Measurements from ENCODE around the gene ASCC3. TPM values are rescaled to one million over a fixed set of nuclear protein-coding genes. Genes with fewer than 3 reads are reported as not detected.

Gene ASCC3
- 38.9 and 41.3 TPM in 2 replicates for total RNA-seq (2014; rRNA removed; shearing (Covaris generic))

- peak; percentile 89 for DNase-seq
- Histone ChIP-seq H3K36me3 (replicated peaks; ENCODE audit: control insufficient read depth, insufficient read depth, low read length) (no peaks in the 10 kb centered on the region), H3K4me3 (ENCODE audit: insufficient read depth, low read depth, low read length) (peak within 1 kb of the TSS; percentile 79)
Measured at GRCh38 chr6:100880853-100881706, at the start of gene ASCC3. Gene ASCC3 (minus strand): TSS chr6:100881329. CDS start chr6:100867997, 13,332 bp downstream.

GRCh38 chr6:100925749-100926148, 44.6 kb upstream of the ASCC3 start:
- Histone ChIP-seq H3K27me3 (ENCODE audit: control insufficient read depth, insufficient read depth, low read length) (no peaks in the 10 kb centered on the region), H3K36me3 (replicated peaks; ENCODE audit: control insufficient read depth, insufficient read depth, low read length) (no peaks in the 10 kb centered on the region), H3K4me3 (ENCODE audit: insufficient read depth, low read depth, low read length) (no peak overlapping the region)
- no peak for DNase-seq

More at GRCh38 chr6:100880853-100881706, at the start of gene ASCC3:
- no peaks in the 10 kb centered on the region for H3K27me3 ChIP-seq (ENCODE audit: control insufficient read depth, insufficient read depth, low read length)

GRCh38 chr6:100924534-100925227, 43.6 kb upstream of the ASCC3 start:
- DNase-seq: no peak
- H3K27me3 ChIP-seq (ENCODE audit: control insufficient read depth, insufficient read depth, low read length): no peaks in the 10 kb centered on the region
- no peak overlapping the region for H3K4me3 ChIP-seq (ENCODE audit: insufficient read depth, low read depth, low read length)
- no peaks in the 10 kb centered on the region for H3K36me3 ChIP-seq (replicated peaks; ENCODE audit: control insufficient read depth, insufficient read depth, low read length)

- DNase-seq: no peak
- Histone ChIP-seq H3K4me3 (ENCODE audit: insufficient read depth, low read depth, low read length) (no peak overlapping the region), H3K27me3 (ENCODE audit: control insufficient read depth, insufficient read depth, low read length) (no peaks in the 10 kb centered on the region), H3K36me3 (replicated peaks; ENCODE audit: control insufficient read depth, insufficient read depth, low read length) (no peaks in the 10 kb centered on the region)
Measured at GRCh38 chr6:100923481-100924165, 42.5 kb upstream of the ASCC3 start.

- Histone ChIP-seq H3K36me3 (replicated peaks; ENCODE audit: control insufficient read depth, insufficient read depth, low read length) (no peaks in the 10 kb centered on the region), H3K4me3 (ENCODE audit: insufficient read depth, low read depth, low read length) (no peak overlapping the region), H3K27me3 (ENCODE audit: control insufficient read depth, insufficient read depth, low read length) (no peaks in the 10 kb centered on the region)
- DNase-seq: no peak
Measured at GRCh38 chr6:100920028-100920605, 39.0 kb upstream of the ASCC3 start.

GRCh38 chr6:100918152-100918551, 37.0 kb upstream of the ASCC3 start:
- no peaks in the 10 kb centered on the region for H3K27me3 ChIP-seq (ENCODE audit: control insufficient read depth, insufficient read depth, low read length)
- no peak overlapping the region for H3K4me3 ChIP-seq (ENCODE audit: insufficient read depth, low read depth, low read length)
- DNase-seq: no peak
- H3K36me3 ChIP-seq (replicated peaks; ENCODE audit: control insufficient read depth, insufficient read depth, low read length): no peaks in the 10 kb centered on the region

- H3K36me3 ChIP-seq (replicated peaks; ENCODE audit: control insufficient read depth, insufficient read depth, low read length): no peaks in the 10 kb centered on the region
- no peak overlapping the region for H3K4me3 ChIP-seq (ENCODE audit: insufficient read depth, low read depth, low read length)
- DNase-seq: no peak
- no peaks in the 10 kb centered on the region for H3K27me3 ChIP-seq (ENCODE audit: control insufficient read depth, insufficient read depth, low read length)
Measured at GRCh38 chr6:100915876-100916275, 34.7 kb upstream of the ASCC3 start.

GRCh38 chr6:100913400-100914276, 32.5 kb upstream of the ASCC3 start:
- Histone ChIP-seq H3K4me3 (ENCODE audit: insufficient read depth, low read depth, low read length) (peak overlapping the region; percentile 43), H3K27me3 (ENCODE audit: control insufficient read depth, insufficient read depth, low read length) (no peaks in the 10 kb centered on the region), H3K36me3 (replicated peaks; ENCODE audit: control insufficient read depth, insufficient read depth, low read length) (no peaks in the 10 kb centered on the region)
- DNase-seq: peak; percentile 11

- Histone ChIP-seq H3K27me3 (ENCODE audit: control insufficient read depth, insufficient read depth, low read length) (no peaks in the 10 kb centered on the region), H3K36me3 (replicated peaks; ENCODE audit: control insufficient read depth, insufficient read depth, low read length) (no peaks in the 10 kb centered on the region), H3K4me3 (ENCODE audit: insufficient read depth, low read depth, low read length) (no peak overlapping the region)
- DNase-seq: no peak
Measured at GRCh38 chr6:100906325-100906724, 25.2 kb upstream of the ASCC3 start.

- Histone ChIP-seq H3K4me3 (ENCODE audit: insufficient read depth, low read depth, low read length) (no peak overlapping the region), H3K27me3 (ENCODE audit: control insufficient read depth, insufficient read depth, low read length) (no peaks in the 10 kb centered on the region), H3K36me3 (replicated peaks; ENCODE audit: control insufficient read depth, insufficient read depth, low read length) (no peaks in the 10 kb centered on the region)
- no peak for DNase-seq
Measured at GRCh38 chr6:100905067-100905466, 23.9 kb upstream of the ASCC3 start.

- DNase-seq: no peak
- Histone ChIP-seq H3K36me3 (replicated peaks; ENCODE audit: control insufficient read depth, insufficient read depth, low read length) (no peaks in the 10 kb centered on the region), H3K27me3 (ENCODE audit: control insufficient read depth, insufficient read depth, low read length) (no peaks in the 10 kb centered on the region), H3K4me3 (ENCODE audit: insufficient read depth, low read depth, low read length) (no peak overlapping the region)
Measured at GRCh38 chr6:100904316-100904715, 23.2 kb upstream of the ASCC3 start.

- no peak for DNase-seq
- Histone ChIP-seq H3K36me3 (replicated peaks; ENCODE audit: control insufficient read depth, insufficient read depth, low read length) (no peaks in the 10 kb centered on the region), H3K27me3 (ENCODE audit: control insufficient read depth, insufficient read depth, low read length) (no peaks in the 10 kb centered on the region), H3K4me3 (ENCODE audit: insufficient read depth, low read depth, low read length) (no peak overlapping the region)
Measured at GRCh38 chr6:100901582-100901981, 20.5 kb upstream of the ASCC3 start.

- Histone ChIP-seq H3K27me3 (ENCODE audit: control insufficient read depth, insufficient read depth, low read length) (no peaks in the 10 kb centered on the region), H3K36me3 (replicated peaks; ENCODE audit: control insufficient read depth, insufficient read depth, low read length) (no peaks in the 10 kb centered on the region), H3K4me3 (ENCODE audit: insufficient read depth, low read depth, low read length) (no peak overlapping the region)
- DNase-seq: no peak
Measured at GRCh38 chr6:100899202-100899601, 18.1 kb upstream of the ASCC3 start.

- DNase-seq: no peak
- no peaks in the 10 kb centered on the region for H3K27me3 ChIP-seq (ENCODE audit: control insufficient read depth, insufficient read depth, low read length)
- no peak overlapping the region for H3K4me3 ChIP-seq (ENCODE audit: insufficient read depth, low read depth, low read length)
- no peaks in the 10 kb centered on the region for H3K36me3 ChIP-seq (replicated peaks; ENCODE audit: control insufficient read depth, insufficient read depth, low read length)
Measured at GRCh38 chr6:100897671-100898070, 16.5 kb upstream of the ASCC3 start.
